ENCODE measurements around the gene FRY. TPM values are rescaled to one million over a fixed set of nuclear protein-coding genes. Genes with fewer than 3 reads are reported as not detected.

The FRY gene
- total RNA-seq, 1 experiment from 2014 or later, result 1.3 TPM

- TF ChIP-seq CTCF (conservative IDR thresholded peaks at IDR 0.05; ENCODE audit: low read depth, low read length) (no peak), EZH2phosphoT487 (IDR thresholded peaks at IDR 0.05; ENCODE audit: borderline replicate concordance, low read length) (no peak), EZH2 (IDR thresholded peaks at IDR 0.05; ENCODE audit: low read length, unreplicated experiment) (no peak)
- Histone ChIP-seq H3K36me3 (ENCODE audit: low read depth, low read length) (no peaks in the 10 kb centered on the region), H3K4me1 (ENCODE audit: insufficient read depth, low read length) (peaks cover 13% of the 10 kb centered on the region), H3K9me2 (replicated peaks; ENCODE audit: low read length) (no peaks in the 10 kb centered on the region), H3F3A (ENCODE audit: low read length, unreplicated experiment) (peaks cover 3% of the 10 kb centered on the region), H3K27me3 (ENCODE audit: low read length) (no peaks in the 10 kb centered on the region), H3K9ac (ENCODE audit: low read length) (no peak overlapping the region), H3K4me3 (ENCODE audit: low read length) (no peak overlapping the region), H3K79me2 (ENCODE audit: low read length) (no peaks in the 10 kb centered on the region), H3K9me3 (ENCODE audit: low read length) (no peaks in the 10 kb centered on the region), H3K4me2 (ENCODE audit: low read length) (no peak overlapping the region), H4K20me1 (ENCODE audit: low read length) (no peaks in the 10 kb centered on the region), H3K27ac (ENCODE audit: low read length) (no peak overlapping the region), H2AFZ (ENCODE audit: low read length) (no peak overlapping the region)
- intact Hi-C loops (cut with micrococcal nuclease), result no loop called here
- DNase-seq (no peak), ATAC-seq (no peak)
- BruUV-seq (replicated peaks), result no TSS peak
- ChIA-PET POLR2A (ENCODE audit: unreplicated experiment) (no interaction called here), CTCF (no interaction called here)
Observed at GRCh38 chr13:32150794-32151193, 119.2 kb downstream of the FRY start.

GRCh38 chr13:32151240-32151639, 119.7 kb downstream of the FRY start:
- ChIA-PET POLR2A (ENCODE audit: unreplicated experiment) (no interaction called here), CTCF (no interaction called here)
- Histone ChIP-seq H2AFZ (ENCODE audit: low read length) (no peak overlapping the region), H3K27me3 (ENCODE audit: low read length) (no peaks in the 10 kb centered on the region), H3K4me1 (ENCODE audit: insufficient read depth, low read length) (peaks cover 13% of the 10 kb centered on the region), H3K9me2 (replicated peaks; ENCODE audit: low read length) (no peaks in the 10 kb centered on the region), H3K27ac (ENCODE audit: low read length) (no peak overlapping the region), H3K4me3 (ENCODE audit: low read length) (no peak overlapping the region), H3K9me3 (ENCODE audit: low read length) (no peaks in the 10 kb centered on the region), H3K4me2 (ENCODE audit: low read length) (no peak overlapping the region), H3K79me2 (ENCODE audit: low read length) (no peaks in the 10 kb centered on the region), H3K36me3 (ENCODE audit: low read depth, low read length) (no peaks in the 10 kb centered on the region), H3K9ac (ENCODE audit: low read length) (no peak overlapping the region), H3F3A (ENCODE audit: low read length, unreplicated experiment) (peaks cover 3% of the 10 kb centered on the region), H4K20me1 (ENCODE audit: low read length) (no peaks in the 10 kb centered on the region)
- DNase-seq, result no peak
- intact Hi-C loops (cut with micrococcal nuclease), result no loop called here
- TF ChIP-seq EZH2phosphoT487 (IDR thresholded peaks at IDR 0.05; ENCODE audit: borderline replicate concordance, low read length) (no peak), CTCF (conservative IDR thresholded peaks at IDR 0.05; ENCODE audit: low read depth, low read length) (no peak), EZH2 (IDR thresholded peaks at IDR 0.05; ENCODE audit: low read length, unreplicated experiment) (no peak)
- no peak for ATAC-seq
- no TSS peak for BruUV-seq (replicated peaks)

- intact Hi-C loops (cut with micrococcal nuclease), result no loop called here
Observed at GRCh38 chr13:32153056-32153455, 121.5 kb downstream of the FRY start.

More at GRCh38 chr13:32153056-32153455, 121.5 kb downstream of the FRY start:
- Histone ChIP-seq H3K4me3 (ENCODE audit: low read length) (no peak overlapping the region), H3K4me1 (ENCODE audit: insufficient read depth, low read length) (peaks cover 13% of the 10 kb centered on the region), H2AFZ (ENCODE audit: low read length) (0 out of 2 replicates have a peak overlapping the region, but pooled peaks have one; percentile 47), H3K9ac (ENCODE audit: low read length) (no peak overlapping the region), H4K20me1 (ENCODE audit: low read length) (no peaks in the 10 kb centered on the region), H3F3A (ENCODE audit: low read length, unreplicated experiment) (peaks cover 3% of the 10 kb centered on the region), H3K9me3 (ENCODE audit: low read length) (no peaks in the 10 kb centered on the region), H3K79me2 (ENCODE audit: low read length) (no peaks in the 10 kb centered on the region), H3K9me2 (replicated peaks; ENCODE audit: low read length) (no peaks in the 10 kb centered on the region), H3K27me3 (ENCODE audit: low read length) (no peaks in the 10 kb centered on the region), H3K27ac (ENCODE audit: low read length) (peak overlapping the region; percentile 55), H3K4me2 (ENCODE audit: low read length) (peak overlapping the region; percentile 29), H3K36me3 (ENCODE audit: low read depth, low read length) (no peaks in the 10 kb centered on the region)
- TF ChIP-seq CTCF (conservative IDR thresholded peaks at IDR 0.05; ENCODE audit: low read depth, low read length), result no peak
- no peak for TF ChIP-seq EZH2 (IDR thresholded peaks at IDR 0.05; ENCODE audit: low read length, unreplicated experiment)
- TF ChIP-seq EZH2phosphoT487 (IDR thresholded peaks at IDR 0.05; ENCODE audit: borderline replicate concordance, low read length), result no peak
- ChIA-PET POLR2A (ENCODE audit: unreplicated experiment) (no interaction called here), CTCF (no interaction called here)
- ATAC-seq (no peak), DNase-seq (peak; percentile 71)
- BruUV-seq (replicated peaks), result no TSS peak

All from PC-3 (cell line).